ENCODE data around the gene NUP37. TPM values are rescaled to one million over a fixed set of nuclear protein-coding genes. Genes with fewer than 3 reads are reported as not detected.
"Not testable (repeated sequence)": the region's sequence is repeated elsewhere in the genome, so short reads cannot be mapped to it uniquely, and the experiment has no call there.

NUP37 gene, protein sequence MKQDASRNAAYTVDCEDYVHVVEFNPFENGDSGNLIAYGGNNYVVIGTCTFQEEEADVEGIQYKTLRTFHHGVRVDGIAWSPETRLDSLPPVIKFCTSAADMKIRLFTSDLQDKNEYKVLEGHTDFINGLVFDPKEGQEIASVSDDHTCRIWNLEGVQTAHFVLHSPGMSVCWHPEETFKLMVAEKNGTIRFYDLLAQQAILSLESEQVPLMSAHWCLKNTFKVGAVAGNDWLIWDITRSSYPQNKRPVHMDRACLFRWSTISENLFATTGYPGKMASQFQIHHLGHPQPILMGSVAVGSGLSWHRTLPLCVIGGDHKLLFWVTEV
- polyA plus RNA-seq (2013, experiment 1 of 2; ENCODE audit: insufficient read length) = 33.8 TPM
- polyA plus RNA-seq (2013, experiment 2 of 2; ENCODE audit: insufficient read length) = 20.2 TPM

DNA sequence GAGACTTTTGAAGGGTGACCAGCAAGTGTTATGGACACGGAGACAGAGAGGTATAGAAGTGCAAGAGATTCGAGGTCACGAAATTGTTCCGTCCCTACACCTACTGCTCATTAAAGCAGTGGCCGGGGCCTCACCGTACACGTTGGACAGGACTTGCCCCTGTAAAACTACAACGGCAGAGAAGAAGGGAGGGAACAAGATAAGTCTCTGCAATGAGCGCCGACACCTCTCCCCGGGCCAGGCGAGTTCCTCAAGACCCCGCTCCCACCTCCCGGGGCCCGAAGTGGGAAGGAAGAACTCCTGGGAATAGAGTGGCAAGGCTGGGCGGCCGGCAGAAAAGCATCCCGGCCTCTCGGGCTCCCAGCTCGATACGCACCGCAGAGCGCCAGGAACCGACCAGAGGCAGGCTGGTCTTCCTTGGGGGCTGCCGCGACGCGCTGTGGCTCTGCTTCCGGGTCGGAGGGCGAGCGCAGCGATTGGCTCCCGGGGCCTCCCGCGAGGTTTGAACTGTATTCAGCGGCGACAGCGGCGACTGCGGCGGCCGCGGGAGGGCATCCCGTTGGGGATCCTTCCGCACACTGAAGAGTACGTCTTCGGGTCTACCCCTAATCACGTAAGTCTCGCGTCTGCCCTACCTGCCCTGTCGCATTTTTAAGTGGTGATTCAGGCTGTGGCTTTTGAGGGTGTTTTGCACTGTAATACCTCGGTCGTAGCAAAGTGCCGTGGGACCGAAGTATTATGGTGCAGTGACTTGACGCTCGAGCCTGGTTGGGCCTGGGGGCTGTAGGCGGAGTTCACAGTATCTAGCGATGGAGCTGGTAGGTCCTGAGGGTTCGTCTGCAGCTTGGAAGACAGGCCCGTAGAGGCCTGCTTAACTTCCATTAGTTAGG, at the start of gene NUP37, which contains the start of gene PARPBP:
TSS of gene NUP37 (minus strand) at position 441 of the 890 bp plus-strand sequence. CDS start 1,596 bp downstream, outside the sequence.
TSS of gene PARPBP (plus strand) at position 510 of the 890 bp plus-strand sequence. CDS start 3,706 bp downstream, outside the sequence.
- DNase-seq = peak; percentile 89

DNA sequence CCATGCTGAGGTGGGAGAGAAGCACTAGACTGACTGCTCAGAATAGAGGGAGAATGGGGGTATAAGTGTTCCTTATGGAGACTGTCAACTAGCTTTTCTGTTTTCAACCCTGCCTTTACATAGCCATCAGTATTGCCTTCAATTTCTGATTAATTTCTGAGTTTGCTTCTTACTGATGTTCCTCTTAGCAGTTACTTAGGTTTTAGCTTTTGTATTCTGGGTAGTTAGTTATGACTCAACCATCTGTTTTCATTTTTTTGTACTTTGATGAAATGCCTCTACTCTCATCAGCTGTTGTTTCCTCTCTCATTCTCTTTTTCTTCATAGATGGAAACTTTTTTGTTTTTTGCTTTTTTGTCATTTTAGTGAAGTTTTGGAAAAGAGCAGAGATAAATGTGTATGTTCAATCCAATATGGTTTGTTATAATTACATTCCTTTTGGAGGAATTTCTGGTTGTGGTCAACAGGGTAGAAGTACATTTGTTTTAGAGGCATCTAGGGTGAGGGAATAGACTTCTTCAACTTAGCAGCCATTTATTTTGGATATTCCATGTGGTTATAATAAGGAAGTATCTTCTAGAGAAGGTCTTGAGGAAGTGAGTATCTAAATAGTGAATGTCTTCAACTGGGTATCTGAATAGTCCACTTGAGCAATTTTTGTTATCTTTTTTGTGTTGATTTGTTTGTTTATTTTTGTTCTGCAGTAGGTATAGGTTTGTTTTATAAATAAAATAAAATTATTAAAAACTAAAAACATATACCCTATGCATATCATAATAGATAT, 48.1 kb upstream of the NUP37 start:
- no peak for DNase-seq

GRCh38 chr12:102163383-102163782, 43.5 kb upstream of the NUP37 start:
- DNase-seq = no peak

DNA sequence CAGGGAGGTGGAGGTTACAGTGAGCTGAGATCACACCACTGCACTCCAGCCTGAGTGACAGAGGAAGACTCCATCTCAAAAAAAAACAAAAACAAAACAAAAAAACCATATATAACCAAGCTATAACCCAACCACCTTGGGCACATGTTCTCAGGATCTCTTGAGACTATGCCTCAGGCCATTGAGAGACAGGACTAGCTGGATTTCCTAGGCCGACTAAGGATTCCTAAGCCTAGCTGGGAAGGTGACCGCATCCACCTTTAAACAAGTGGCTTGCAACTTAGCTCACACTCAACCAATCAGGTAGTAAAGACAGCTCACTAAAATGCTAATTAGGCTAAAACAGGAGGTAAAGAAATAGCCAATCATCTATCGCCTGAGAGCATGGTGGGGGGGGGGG, 35.3 kb upstream of the NUP37 start:
- DNase-seq = not testable (repeated sequence)

GRCh38 chr12:102147062-102147587, 27.2 kb upstream of the NUP37 start:
- DNase-seq = not testable (repeated sequence)

GRCh38 chr12:102144221-102144620, 24.3 kb upstream of the NUP37 start:
- DNase-seq = no peak

DNA sequence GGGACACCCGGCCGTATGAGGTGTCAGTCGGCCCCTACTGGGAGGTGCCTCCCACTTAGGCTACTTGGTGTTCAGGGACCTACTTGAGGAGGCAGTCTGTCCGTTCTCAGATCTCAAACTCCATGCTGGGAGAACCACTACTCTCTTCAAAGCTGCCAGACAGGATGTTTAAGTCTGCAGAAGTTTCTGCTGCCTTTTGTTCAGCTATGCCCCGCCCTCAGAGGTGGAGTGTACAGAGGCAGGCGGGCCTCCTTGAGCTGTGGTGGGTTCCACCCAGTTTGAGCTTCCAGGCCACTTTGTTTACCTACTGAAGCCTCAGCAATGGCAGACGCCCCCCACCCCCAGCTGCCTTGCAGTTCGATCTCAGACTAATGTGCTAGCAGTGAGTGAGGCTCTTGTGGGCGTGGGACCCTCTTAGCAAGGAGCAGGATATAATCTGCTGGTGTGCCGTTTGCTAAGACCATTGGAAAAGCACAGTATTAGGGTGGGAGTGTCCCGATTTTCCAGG, 23.0 kb upstream of the NUP37 start:
- not testable (repeated sequence) for DNase-seq

- DNase-seq = not testable (repeated sequence)
These were observed 17.7 kb upstream of the NUP37 start for GRCh38 chr12:102137619-102138018.

GRCh38 chr12:102131442-102131841, 11.5 kb upstream of the NUP37 start:
- DNase-seq = not testable (repeated sequence)

DNA sequence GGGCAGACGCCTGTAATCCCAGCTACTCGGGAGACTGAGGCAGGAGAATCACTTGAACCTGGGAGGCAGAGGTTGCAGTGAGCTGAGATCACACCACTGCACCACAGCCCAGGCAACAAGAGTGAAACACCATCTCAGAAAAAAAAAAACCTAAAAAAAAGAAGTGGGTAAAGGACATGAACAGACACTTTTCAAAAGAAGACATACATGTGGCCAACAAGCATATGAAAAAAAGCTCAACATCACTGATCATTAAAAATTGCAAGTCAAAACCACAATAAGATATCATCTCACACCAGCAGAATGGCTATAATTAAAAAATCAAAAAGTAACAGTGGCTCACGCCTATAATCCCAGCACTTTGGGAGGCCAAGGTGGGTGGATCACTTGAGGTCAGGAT, 10.8 kb upstream of the NUP37 start:
- not testable (repeated sequence) for DNase-seq

GRCh38 chr12:102121328-102121727, 1.4 kb upstream of the NUP37 start:
- DNase-seq = not testable (repeated sequence)

DNA sequence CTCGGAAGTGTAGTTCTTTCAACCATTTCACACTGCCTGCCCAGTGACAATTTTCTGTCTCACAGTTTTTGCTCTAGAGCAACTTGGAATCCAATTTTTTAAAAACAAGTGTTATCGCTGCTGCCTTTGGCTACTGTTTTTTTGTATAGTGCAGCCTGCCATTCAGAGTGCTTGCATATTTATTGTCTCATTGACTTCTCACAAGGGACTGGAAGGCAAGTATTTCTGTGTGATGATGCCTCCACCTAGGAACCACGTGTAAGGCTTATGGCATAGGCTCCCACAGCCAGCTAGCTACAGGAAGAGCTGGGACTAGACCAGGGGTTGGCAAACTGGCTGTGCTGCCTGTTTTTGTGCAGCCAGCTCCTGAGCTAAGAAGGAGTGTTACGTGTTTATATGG, 972 bp upstream of the NUP37 start:
- peak; percentile 9 for DNase-seq

DNA sequence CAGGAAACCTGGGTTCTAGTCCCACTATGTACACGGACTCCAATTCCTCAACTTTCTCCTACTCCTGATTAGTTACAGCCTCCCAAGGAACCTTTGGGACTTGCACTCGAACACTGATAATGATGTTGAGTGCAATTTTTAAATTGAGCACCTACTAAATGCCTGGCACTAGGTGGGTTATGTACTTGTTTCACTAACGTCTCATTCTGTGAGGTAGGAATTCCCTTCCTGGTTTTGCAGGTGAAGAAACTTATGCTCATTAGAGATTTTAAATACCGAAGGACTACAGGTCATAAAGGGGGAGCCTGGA, 605 bp upstream of the NUP37 start:
- no peak for DNase-seq

DNA sequence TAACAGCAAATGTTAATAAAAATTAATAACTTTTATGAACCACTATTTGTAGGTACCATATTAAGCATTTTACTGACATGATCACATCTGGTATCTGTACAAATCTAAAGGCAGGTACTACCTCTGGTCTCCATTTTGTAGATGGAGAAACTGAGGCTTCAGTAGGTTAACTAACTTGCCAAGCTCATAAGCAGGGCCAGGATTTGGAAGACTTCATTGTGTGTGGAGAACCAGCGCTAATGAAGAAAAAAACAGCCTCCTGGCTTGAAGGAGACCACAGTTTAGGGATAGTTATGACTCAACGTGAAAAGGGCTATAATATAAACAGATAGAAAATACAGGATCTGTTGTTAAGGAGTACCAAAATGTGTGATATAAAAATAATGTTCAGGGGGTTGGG, 1.0 kb downstream of the NUP37 start:
- DNase-seq = no peak

DNA sequence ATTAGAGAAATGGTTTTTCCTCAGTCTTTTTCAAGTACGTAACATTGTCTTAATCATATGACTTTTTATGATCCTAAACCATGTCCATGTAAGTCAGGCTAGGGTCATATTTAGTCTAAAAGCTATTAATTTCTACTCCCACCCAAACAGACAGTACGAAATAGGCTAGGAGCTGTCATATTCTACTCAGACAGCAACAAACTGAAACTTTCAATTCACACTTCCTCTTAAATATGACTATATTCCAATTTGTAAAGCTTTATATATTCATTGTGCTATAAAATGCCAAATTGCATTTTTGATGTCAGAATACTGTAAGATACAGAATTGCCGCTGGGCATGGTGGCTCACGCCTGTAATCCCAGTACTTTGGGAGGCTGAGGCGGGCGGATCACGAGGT, 3.5 kb downstream of the NUP37 start:
- no peak for DNase-seq

- no peak for DNase-seq
These were observed 5.7 kb downstream of the NUP37 start for GRCh38 chr12:102114212-102114611.

GRCh38 chr12:102110782-102111181, 9.1 kb downstream of the NUP37 start:
- no peak for DNase-seq

GRCh38 chr12:102107970-102108369, 11.9 kb downstream of the NUP37 start:
- no peak for DNase-seq

DNA sequence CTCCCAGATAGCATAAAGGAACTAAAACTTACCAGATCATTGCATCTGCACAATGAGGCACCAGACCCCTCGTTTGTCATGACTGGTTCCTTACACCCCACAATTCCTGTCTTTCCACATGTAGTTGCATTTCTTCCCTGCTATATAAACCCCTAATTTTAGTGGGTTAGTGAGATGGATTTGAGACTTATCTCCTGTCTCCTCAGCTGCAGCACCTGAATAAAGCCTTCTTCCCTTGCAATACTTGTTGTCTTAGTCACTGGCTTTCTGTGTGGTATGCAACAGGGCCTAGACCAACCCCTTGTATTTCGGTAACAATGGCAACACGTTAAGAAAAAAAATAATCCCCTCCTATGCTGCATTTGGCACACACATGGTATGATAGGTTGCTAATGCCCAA, 13.0 kb downstream of the NUP37 start:
- DNase-seq = no peak

DNA sequence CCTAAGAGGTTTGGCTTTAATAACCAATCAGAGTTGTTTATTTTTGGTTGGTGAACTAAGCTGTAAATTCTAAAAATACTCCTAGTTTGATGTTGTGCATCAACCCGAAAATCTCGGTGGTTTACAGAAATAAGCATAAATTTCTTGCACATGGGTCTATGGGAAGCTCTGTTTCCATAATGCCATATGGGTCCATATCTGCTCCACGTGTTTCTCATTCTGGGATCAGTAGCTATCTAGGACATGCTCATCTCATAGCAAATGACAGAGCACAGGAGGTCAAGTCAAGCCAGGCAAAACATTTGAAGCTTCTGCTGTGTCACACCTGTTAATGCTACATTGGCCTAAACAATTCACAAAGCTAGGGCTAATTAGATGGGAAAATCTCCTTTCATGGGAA, 23.1 kb downstream of the NUP37 start:
- DNase-seq = no peak

DNA sequence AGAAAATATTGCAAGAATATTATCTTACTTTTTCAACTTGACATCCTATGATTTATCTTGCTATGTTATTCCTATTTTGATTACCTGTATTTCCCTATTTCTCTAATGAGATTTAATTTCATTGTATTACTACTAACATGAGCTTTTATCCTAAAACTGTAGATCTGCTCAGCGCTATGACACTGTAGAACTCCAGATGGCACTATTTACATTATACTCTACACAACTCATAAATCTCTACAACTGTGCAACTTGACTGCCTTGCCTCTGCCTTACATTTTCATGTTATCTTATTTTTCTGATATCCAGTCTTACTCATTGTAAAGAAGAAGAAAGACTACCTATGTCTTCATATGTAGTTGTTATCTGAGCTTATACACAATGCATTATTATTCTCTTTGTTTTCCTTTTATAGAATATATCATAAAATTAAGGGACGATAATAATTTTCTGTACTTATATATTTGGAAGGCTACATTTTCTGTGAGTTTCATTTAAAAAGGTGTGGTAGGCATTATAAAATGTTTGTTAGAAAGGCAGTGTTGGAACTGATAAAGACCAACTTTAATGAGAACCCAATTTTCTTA, 24.1 kb downstream of the NUP37 start:
- peak; percentile 28 for DNase-seq

GRCh38 chr12:102093319-102093718, 26.6 kb downstream of the NUP37 start:
- peak; percentile 47 for DNase-seq

Measured in fibroblast of skin of back (primary cell).